ENCODE results near the gene SLC38A11. TPM values are rescaled to one million over a fixed set of nuclear protein-coding genes. Genes with fewer than 3 reads are reported as not detected.

SLC38A11 gene
- total RNA-seq, 1 donor from 2014 or later, result not detected

- H3K27me3 ChIP-seq (ENCODE audit: control insufficient read depth, insufficient read depth, low read length), result no peaks in the 10 kb centered on the region
- no peak for TF ChIP-seq CTCF (IDR thresholded peaks at IDR 0.05; ENCODE audit: insufficient read depth, low read length, severe bottlenecking)
- FAIRE-seq, result no peak
- H3K36me3 ChIP-seq (ENCODE audit: control insufficient read depth, insufficient read depth, low read length), result no peaks in the 10 kb centered on the region
- no peak overlapping the region for H3K4me3 ChIP-seq (ENCODE audit: low read depth, low read length)
- no peak for DNase-seq (ENCODE audit: low read depth)
Observed at GRCh38 chr2:164905307-164905706, 50.0 kb downstream of the SLC38A11 start.

GRCh38 chr2:164903951-164904350 is 51.4 kb downstream of the SLC38A11 start:
- no peak for TF ChIP-seq CTCF (IDR thresholded peaks at IDR 0.05; ENCODE audit: insufficient read depth, low read length, severe bottlenecking)
- Histone ChIP-seq H3K36me3 (ENCODE audit: control insufficient read depth, insufficient read depth, low read length) (no peaks in the 10 kb centered on the region), H3K27me3 (ENCODE audit: control insufficient read depth, insufficient read depth, low read length) (no peaks in the 10 kb centered on the region), H3K4me3 (ENCODE audit: low read depth, low read length) (no peak overlapping the region)
- DNase-seq (ENCODE audit: low read depth) (peak; percentile 23), FAIRE-seq (no peak)

GRCh38 chr2:164903204-164903603 is 52.1 kb downstream of the SLC38A11 start:
- no peak for TF ChIP-seq CTCF (IDR thresholded peaks at IDR 0.05; ENCODE audit: insufficient read depth, low read length, severe bottlenecking)
- DNase-seq (ENCODE audit: low read depth) (peak; percentile 38), FAIRE-seq (no peak)
- H3K36me3 ChIP-seq (ENCODE audit: control insufficient read depth, insufficient read depth, low read length), result no peaks in the 10 kb centered on the region
- H3K4me3 ChIP-seq (ENCODE audit: low read depth, low read length), result no peak overlapping the region
- H3K27me3 ChIP-seq (ENCODE audit: control insufficient read depth, insufficient read depth, low read length), result no peaks in the 10 kb centered on the region

- no peaks in the 10 kb centered on the region for H3K36me3 ChIP-seq (ENCODE audit: control insufficient read depth, insufficient read depth, low read length)
- no peaks in the 10 kb centered on the region for H3K27me3 ChIP-seq (ENCODE audit: control insufficient read depth, insufficient read depth, low read length)
- no peak for TF ChIP-seq CTCF (IDR thresholded peaks at IDR 0.05; ENCODE audit: insufficient read depth, low read length, severe bottlenecking)
- H3K4me3 ChIP-seq (ENCODE audit: low read depth, low read length), result no peak overlapping the region
- FAIRE-seq (no peak), DNase-seq (ENCODE audit: low read depth) (no peak)
Observed at GRCh38 chr2:164899121-164899520, 56.2 kb downstream of the SLC38A11 start.

- FAIRE-seq, result no peak
- Histone ChIP-seq H3K27me3 (ENCODE audit: control insufficient read depth, insufficient read depth, low read length) (no peaks in the 10 kb centered on the region), H3K36me3 (ENCODE audit: control insufficient read depth, insufficient read depth, low read length) (no peaks in the 10 kb centered on the region), H3K4me3 (ENCODE audit: low read depth, low read length) (no peak overlapping the region)
- DNase-seq (ENCODE audit: low read depth), result peak; percentile 73
- no peak for TF ChIP-seq CTCF (IDR thresholded peaks at IDR 0.05; ENCODE audit: insufficient read depth, low read length, severe bottlenecking)
Observed at GRCh38 chr2:164898475-164898874, 56.9 kb downstream of the SLC38A11 start.

- DNase-seq (ENCODE audit: low read depth), result no peak
- Histone ChIP-seq H3K36me3 (ENCODE audit: control insufficient read depth, insufficient read depth, low read length) (no peaks in the 10 kb centered on the region), H3K4me3 (ENCODE audit: low read depth, low read length) (no peak overlapping the region), H3K27me3 (ENCODE audit: control insufficient read depth, insufficient read depth, low read length) (no peaks in the 10 kb centered on the region)
- TF ChIP-seq CTCF (IDR thresholded peaks at IDR 0.05; ENCODE audit: insufficient read depth, low read length, severe bottlenecking), result no peak
- FAIRE-seq, result no peak
Observed at GRCh38 chr2:164897469-164898260, 57.7 kb downstream of the SLC38A11 start.
